Type B pancreatic cell (in vitro differentiated cells): Measurements from ENCODE around the gene PPEF2. TPM values are rescaled to one million over a fixed set of nuclear protein-coding genes. Genes with fewer than 3 reads are reported as not detected.

ENCODE experiments used
- DNase-seq: peaks from one replicate; pipeline ENCODE4 v3.0.0; 2021; ENCODE audit warnings: mixed read lengths; ENCODE audit not compliant: unreplicated experiment; ENCODE audit errors: extremely low spot score
- H3K27ac Mint-ChIP-seq: 2 replicates; pipeline ENCODE4 v1.8.0; 2021; ENCODE audit warnings: mild to moderate bottlenecking, mixed read lengths
- H3K27me3 Mint-ChIP-seq: 2 replicates; pipeline ENCODE4 v1.8.0; 2021; ENCODE audit warnings: mixed read lengths
- H3K36me3 Mint-ChIP-seq: 2 replicates; pipeline ENCODE4 v1.8.0; 2021; ENCODE audit warnings: mixed read lengths
- H3K4me1 Mint-ChIP-seq: one replicate; pipeline ENCODE4 v1.8.0; 2021; ENCODE audit warnings: mixed read lengths; ENCODE audit not compliant: unreplicated experiment
- H3K4me3 Mint-ChIP-seq: 2 replicates; pipeline ENCODE4 v1.8.0; 2021; ENCODE audit warnings: mild to moderate bottlenecking, mixed read lengths
- H3K9me3 Mint-ChIP-seq: 2 replicates; pipeline ENCODE4 v1.8.0; 2021; ENCODE audit warnings: mixed read lengths
- CTCF ChIP-seq: fragments of 200-600 bp; sonication (generic); conservative IDR thresholded peaks from 2 replicates; pipeline ENCODE4 v1.5.0; 2021; ENCODE audit warnings: antibody characterized with exemption, mild to moderate bottlenecking
- total RNA-seq: library from RNA; stranded (reverse); gene quantifications from 2 replicates; pipeline ENCODE4 v1.2.1, GENCODE V29; 2021; ENCODE audit warnings: low replicate concordance

The PPEF2 gene
- total RNA-seq, 1 donor from 2014 or later = not detected

- H3K27ac Mint-ChIP-seq = peak overlapping the region; percentile 82
- H3K4me1 Mint-ChIP-seq = peaks cover 8% of the 10 kb centered on the region
- no peak overlapping the region for H3K4me3 Mint-ChIP-seq
- no peaks in the 10 kb centered on the region for H3K9me3 Mint-ChIP-seq
- no peak for DNase-seq
- no peak for TF ChIP-seq CTCF
- H3K27me3 Mint-ChIP-seq = peaks cover 3% of the 10 kb centered on the region
- no peaks in the 10 kb centered on the region for H3K36me3 Mint-ChIP-seq
Measured at GRCh38 chr4:75841641-75842520, 60.4 kb downstream of the PPEF2 start.

GRCh38 chr4:75834772-75835154 lies 67.5 kb downstream of the PPEF2 start:
- no peak for TF ChIP-seq CTCF
- no peaks in the 10 kb centered on the region for H3K9me3 Mint-ChIP-seq
- H3K27me3 Mint-ChIP-seq = peaks cover 13% of the 10 kb centered on the region
- H3K4me3 Mint-ChIP-seq = no peak overlapping the region
- H3K36me3 Mint-ChIP-seq = no peaks in the 10 kb centered on the region
- H3K4me1 Mint-ChIP-seq = no peaks in the 10 kb centered on the region
- no peak overlapping the region for H3K27ac Mint-ChIP-seq
- no peak for DNase-seq

GRCh38 chr4:75834095-75834771 lies 68.0 kb downstream of the PPEF2 start:
- no peaks in the 10 kb centered on the region for H3K36me3 Mint-ChIP-seq
- peaks cover 13% of the 10 kb centered on the region for H3K27me3 Mint-ChIP-seq
- TF ChIP-seq CTCF = no peak
- DNase-seq = no peak
- H3K27ac Mint-ChIP-seq = no peak overlapping the region
- H3K4me3 Mint-ChIP-seq = no peak overlapping the region
- no peaks in the 10 kb centered on the region for H3K4me1 Mint-ChIP-seq
- H3K9me3 Mint-ChIP-seq = no peaks in the 10 kb centered on the region

- Mint-ChIP-seq H3K36me3 (no peaks in the 10 kb centered on the region), H3K4me1 (no peaks in the 10 kb centered on the region), H3K4me3 (no peak overlapping the region), H3K27ac (no peak overlapping the region), H3K27me3 (peaks cover 13% of the 10 kb centered on the region), H3K9me3 (no peaks in the 10 kb centered on the region)
- no peak for DNase-seq
- no peak for TF ChIP-seq CTCF
Measured at GRCh38 chr4:75831856-75832405, 70.3 kb downstream of the PPEF2 start.

GRCh38 chr4:75830906-75831305 lies 71.3 kb downstream of the PPEF2 start:
- Mint-ChIP-seq H3K9me3 (no peaks in the 10 kb centered on the region), H3K4me1 (no peaks in the 10 kb centered on the region), H3K27me3 (peaks cover 13% of the 10 kb centered on the region), H3K36me3 (no peaks in the 10 kb centered on the region), H3K27ac (no peak overlapping the region), H3K4me3 (no peak overlapping the region)
- no peak for TF ChIP-seq CTCF
- DNase-seq = no peak
